Cerebellar nuclear complex (tissue), 1 donor: ENCODE results near the gene ARFGAP1.

ENCODE experiments used
- DNase-seq, 2 experiments: peaks; one replicate each; lab custom pipeline; 2025; lab: John Stamatoyannopoulos, UW

The ARFGAP1 gene

DNA sequence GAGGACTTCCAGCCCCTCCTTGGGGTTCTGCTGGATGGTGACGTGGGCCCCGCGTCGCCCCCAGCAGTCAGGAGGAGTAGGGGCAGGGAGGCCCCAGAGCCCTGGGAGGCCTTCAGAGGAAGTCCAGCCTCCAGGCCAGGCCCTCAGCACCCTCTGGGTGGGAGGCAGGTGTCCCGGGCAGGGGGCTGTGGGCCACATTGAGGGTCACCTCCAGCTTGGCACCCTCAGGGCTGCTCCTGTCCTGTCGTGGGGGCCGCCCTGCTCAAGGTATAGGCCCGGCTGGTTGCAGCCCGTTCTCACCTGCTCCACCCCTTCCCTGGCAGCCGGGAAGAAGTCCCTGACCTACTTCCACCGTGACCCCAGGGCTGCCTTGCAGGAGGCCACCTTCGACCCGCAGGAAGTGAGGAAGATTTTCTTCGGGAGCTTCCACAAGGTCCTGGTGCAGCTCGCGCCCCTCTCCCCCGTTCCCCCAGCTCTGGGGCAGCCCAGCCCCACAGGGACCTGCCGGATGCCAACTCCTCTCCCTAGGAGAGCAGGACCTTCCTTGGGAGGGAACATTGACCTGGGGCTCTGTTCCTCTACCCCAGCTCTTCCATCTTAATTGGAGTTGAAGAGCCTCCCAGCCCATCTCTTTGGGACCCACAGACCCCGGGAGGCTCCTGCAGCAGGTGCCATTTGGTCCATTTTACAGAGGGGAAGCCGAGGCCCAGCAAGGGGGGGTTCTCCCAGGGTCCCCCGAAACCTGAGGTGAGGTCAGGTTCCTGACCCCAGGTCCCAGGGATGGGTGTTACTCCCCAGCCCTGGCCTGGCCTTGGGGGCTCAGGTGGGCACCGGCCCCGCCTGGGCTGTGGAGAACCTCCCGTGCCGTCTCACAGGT, 46.8 kb downstream of the ARFGAP1 start:
- DNase-seq = no peak

GRCh38 chr20:63320041-63320511, 47.5 kb downstream of the ARFGAP1 start:
- no peak for DNase-seq

GRCh38 chr20:63320616-63321147, 48.1 kb downstream of the ARFGAP1 start:
- DNase-seq = no peak

- no peak for DNase-seq
These were observed 48.7 kb downstream of the ARFGAP1 start for GRCh38 chr20:63321148-63321831.

GRCh38 chr20:63322146-63322932, 49.7 kb downstream of the ARFGAP1 start:
- DNase-seq = no peak

- no peak for DNase-seq
These were observed 50.3 kb downstream of the ARFGAP1 start for GRCh38 chr20:63322933-63323273.

DNA sequence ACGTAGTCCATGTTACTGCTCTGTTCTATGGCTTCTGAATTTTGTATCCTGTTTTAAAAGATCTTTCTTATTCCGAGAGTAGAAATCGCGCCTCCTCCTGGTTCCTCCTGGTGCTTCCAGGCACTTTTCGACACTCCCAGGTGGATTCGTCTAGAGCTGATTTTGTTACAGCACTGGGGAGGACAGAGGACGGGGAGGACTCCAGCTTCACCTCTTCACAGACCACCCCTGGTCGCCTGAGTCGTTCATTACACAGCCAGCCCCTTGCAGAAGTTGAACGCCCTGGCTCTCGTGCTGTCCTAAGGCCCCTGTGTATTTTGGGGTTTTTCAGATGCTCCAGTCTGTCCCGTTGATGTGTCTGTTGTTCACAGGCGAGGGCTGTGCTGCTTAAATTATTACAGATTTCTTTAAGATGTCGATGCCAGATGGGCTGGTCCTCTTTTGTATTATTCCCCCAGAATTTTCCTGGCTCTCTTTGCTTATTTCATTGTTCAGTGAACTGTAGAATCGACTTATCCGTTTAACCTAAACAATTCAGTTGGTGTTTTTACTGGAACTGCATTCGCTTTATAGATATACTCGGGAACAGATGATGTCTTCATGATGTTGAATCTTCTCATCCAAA, 50.9 kb downstream of the ARFGAP1 start:
- DNase-seq = no peak

DNA sequence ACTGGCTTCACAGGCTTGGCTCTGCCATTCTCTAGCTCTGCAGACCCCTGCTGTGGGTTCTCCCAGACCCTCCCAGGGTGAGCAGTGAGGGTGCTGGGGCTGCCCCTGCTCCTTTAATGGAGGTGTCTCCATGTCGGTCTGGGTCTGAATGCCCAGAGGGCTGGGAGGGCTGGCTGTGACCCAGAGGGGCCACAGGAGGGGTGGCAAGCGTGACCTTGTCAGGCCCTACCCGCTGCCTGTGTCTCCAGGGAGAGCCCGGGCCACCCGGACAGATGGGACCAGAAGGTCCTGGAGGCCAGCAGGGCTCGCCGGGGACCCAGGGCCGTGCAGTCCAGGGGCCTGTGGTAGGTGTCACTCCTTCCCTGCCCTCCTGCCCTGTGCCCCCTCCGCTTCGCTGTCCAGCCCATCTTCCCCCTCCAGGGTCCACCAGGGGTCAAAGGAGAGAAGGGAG, 52.4 kb downstream of the ARFGAP1 start:
- no peak for DNase-seq

DNA sequence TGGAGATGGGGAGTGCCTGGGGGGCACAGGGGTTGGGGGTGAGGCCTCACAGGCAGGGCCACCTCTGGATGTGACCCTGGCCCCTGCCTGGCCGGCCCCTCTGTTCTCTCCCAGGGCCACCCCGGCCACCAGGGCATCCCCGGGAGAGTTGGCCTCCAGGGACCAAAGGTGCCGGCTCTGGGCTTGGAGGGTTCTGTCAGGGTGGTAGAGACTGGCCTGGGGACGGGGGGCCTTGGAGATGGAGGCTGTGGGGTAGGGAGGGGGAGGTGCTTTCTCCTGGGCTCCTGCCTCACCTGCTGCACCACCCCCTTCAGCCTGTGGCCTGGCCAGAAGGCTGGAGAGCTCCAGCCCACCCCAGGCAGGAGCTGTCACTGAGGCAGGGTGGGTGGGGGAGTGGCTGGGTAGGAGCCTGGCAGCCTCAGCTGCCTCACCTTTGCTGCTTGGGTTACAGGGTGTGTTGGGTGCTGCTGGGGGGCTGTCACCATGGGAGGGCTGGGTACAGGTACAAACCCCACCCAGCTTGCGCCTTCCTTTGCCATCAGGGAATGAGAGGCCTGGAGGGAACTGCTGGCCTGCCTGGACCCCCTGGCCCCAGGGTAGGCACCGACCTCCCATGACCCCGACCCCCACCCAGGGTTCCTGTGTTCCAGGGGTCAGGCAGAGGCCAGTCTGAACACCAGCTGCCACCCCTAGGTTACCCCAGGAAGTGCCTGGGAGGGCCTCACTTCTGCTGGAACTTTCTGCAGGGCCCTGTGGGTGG, 53.1 kb downstream of the ARFGAP1 start:
- no peak for DNase-seq

DNA sequence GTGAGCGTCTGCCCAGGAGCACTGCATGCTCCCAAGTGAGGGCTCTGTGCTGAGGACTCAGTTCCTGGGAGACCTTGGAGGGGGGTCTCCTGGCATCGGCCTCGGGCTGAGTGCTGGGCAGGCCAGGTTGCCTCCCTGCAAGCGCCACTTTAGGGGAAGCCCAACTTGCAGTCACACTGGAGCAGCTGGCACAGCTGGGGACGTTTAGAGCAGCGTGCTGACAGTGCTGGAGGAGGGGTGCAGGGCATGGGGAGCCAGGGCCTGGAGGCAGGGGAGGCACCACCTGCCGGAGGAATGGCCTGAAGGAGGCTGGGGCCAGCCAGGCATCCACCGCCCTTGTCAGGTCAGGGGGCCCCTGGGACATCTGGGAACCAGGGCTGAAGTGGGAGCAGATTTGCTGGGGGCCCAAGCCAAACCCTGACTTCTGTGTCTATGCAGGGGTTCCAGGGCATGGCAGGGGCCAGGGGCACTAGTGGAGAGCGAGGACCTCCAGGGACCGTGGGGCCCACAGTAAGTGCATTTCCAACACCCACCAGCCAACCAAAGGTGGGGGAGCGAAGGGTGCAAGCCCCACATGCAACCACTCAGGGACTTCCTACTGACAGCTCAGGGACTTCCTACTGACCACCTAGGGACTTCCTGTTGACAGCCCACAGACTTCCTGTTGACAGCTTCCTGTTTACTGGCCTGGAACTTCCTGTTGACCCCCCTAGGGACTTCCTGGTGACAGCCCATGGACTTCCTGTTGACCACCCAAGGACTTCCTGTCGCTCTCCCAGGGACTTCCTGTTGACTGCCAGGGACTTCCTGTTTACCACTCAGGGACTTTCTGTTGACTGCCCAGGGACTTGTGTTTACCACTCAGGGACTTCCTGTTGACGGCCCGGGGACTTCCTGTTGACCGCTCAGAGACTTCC, 54.0 kb downstream of the ARFGAP1 start:
- DNase-seq = no peak

DNA sequence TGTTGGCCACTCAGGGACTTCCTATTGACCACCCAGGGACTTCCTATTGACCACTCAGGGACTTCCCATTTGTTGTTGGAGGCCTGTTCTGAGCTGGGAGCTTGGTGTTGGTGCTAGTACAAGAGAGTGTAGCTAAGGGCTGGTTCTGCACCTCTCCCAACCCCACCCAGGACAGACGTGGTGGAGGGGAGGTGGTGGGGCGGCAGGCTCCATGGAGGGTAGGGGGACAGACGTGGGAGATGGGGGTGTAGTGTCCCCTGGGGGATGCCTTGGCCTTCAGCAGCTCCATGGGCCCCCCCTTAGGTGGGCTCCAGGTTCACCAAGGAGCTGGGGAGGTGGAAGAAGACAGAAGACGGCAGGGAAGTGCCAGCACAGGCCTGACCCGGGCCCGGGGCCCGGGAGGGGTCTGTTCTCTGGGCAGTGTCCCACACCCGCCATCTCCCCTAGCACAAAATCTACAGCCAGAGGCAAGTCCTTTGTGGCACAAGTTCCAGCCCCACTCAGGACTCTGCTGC, 54.7 kb downstream of the ARFGAP1 start:
- no peak for DNase-seq

GRCh38 chr20:63328026-63328700, 55.5 kb downstream of the ARFGAP1 start:
- no peak for DNase-seq

DNA sequence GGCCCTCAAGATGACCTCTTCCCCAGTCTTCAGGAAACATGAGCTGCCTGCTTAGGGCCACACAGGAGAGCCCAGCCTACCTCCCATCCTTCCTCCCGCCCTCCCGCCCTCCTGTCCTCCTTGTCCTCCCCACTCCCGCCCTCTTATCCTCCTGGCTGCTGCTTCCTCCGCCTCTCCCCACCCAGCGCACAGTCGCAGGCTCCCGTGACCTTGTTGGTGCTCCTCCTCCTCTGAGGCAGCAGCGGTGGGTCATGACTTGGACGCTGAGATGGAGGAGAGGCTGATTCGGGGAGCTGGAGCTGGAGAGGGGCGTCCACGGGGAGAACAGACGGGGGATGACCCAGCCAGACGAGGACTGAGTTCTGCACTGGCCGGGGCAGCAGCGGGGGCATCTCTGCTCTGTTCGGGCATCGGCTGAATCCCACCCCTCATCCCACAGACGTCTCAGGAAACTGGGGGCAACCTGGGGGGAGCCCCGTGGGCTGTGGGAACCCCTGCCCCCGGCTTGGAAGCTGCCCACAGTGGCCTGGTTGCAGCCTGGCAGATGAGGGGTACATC, 56.2 kb downstream of the ARFGAP1 start:
- no peak for DNase-seq

DNA sequence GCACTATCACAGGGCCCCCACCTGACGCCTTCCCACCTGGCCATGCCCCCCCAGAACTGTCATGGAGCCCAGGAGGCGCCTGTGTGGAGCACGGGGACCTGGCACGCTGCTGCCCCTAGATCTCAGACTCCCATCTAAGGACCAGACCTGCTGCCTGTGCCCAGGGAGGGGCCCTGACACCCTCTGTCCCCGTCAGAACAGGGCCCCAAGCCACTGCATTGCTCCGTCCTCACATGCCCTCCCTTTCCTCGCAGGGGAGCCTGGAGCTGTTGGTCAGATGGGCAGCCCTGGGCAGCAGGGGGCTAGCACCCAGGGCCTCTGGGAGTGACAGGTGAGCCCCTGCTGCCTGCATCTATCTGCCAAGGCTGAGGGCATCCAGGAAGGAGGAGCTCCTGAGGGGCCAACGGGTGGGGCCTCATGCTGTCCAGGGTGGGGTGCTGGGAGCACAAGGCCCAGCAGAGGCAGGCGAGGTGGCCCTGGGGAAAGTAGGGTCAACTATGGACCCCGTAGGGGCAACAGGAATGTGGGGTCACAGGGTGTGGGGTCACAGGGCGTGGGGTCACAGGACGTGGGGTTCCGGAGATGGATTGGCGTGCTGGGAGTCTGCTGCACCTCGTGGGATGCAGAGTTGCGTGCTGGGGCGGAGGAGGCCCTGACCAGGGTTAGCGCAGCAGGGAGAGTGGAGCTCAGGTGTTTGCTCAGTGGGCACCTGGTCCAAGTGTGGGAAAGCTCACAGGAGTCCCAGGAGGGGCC, 56.9 kb downstream of the ARFGAP1 start:
- no peak for DNase-seq

DNA sequence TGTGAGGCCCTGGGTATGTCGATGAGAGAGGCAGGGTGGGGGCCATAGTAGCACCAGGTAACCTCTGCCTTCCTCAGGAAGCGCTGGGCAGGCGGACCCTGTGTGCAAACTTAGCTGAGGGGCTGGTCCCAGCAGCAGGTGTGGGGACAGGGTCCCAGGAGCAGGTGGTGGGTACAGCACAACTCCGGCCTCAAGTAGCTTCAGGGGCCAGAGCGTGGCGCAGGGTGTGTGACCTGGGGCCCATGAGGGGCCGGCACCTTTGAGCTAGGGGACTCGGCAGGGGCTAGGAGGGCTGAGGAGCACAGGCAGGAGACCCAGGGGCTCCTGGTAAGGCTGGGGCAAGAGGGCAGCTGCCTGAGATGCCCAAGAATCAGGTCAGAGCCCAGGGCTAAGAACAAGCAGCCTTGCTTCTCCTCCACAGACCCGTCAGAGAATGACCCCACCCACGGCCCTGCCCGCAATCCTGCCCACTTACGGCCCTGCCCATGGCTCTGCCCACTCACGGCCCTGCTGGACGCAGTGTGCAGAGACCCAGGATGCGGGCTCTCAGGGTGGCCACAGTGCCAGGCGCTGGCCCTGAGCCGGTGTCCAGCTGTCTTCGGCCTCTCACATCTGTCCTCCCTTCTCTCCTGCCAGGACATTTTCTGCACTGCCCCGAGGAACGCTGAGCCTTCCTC, 57.6 kb downstream of the ARFGAP1 start:
- DNase-seq = no peak

- DNase-seq = no peak
These were observed 58.3 kb downstream of the ARFGAP1 start for GRCh38 chr20:63330940-63331339.

GRCh38 chr20:63331741-63332400, 59.3 kb downstream of the ARFGAP1 start:
- no peak for DNase-seq
